Natural killer cell (primary cell): Measurements from ENCODE around the gene COL23A1. TPM values are rescaled to one million over a fixed set of nuclear protein-coding genes. Genes with fewer than 3 reads are reported as not detected.

Source experiments
- ATAC-seq, 3 donors: fragments of 150-1000 bp in 2 of 3; fragments of 200-7000 bp in 1 of 3; cut with Tn5 transposase; 1 replicate in 1 of 3; 2 replicates in 2 of 3; pipeline ENCODE4 v1.10.0; 2021; ENCODE audit warnings: mild to moderate bottlenecking in 2 of 3, moderate library complexity in 2 of 3
- DNase-seq, 2 donors: peaks; one replicate each; pipeline versions ENCODE4 v3.0.0 to v3.0.0-alpha.2; 2013 to 2021; ENCODE audit warnings: mixed read lengths in 1 of 2
- H3K27ac ChIP-seq: one replicate; pipeline ENCODE4 v1.5.1; 2013; ENCODE audit warnings: mild to moderate bottlenecking, low read length
- H3K27me3 ChIP-seq: one replicate; pipeline ENCODE4 v1.6.1; 2013; ENCODE audit warnings: low read length; ENCODE audit not compliant: control insufficient read depth, insufficient read depth
- H3K36me3 ChIP-seq: one replicate; pipeline ENCODE4 v1.6.1; 2013; ENCODE audit warnings: low read length; ENCODE audit not compliant: control insufficient read depth, insufficient read depth
- H3K4me1 ChIP-seq: one replicate; pipeline ENCODE4 v1.6.1; 2013; ENCODE audit warnings: low read length; ENCODE audit not compliant: control insufficient read depth, insufficient read depth
- H3K4me3 ChIP-seq: one replicate; pipeline ENCODE4 v1.5.1; 2013; ENCODE audit warnings: low read length
- H3K9me3 ChIP-seq: one replicate; pipeline ENCODE4 v1.6.1; 2013; ENCODE audit warnings: low read length; ENCODE audit not compliant: control insufficient read depth, insufficient read depth
- H3K27ac Mint-ChIP-seq, 2 donors: one replicate each; pipeline ENCODE4 v1.8.0; 2022; ENCODE audit warnings: mild to moderate bottlenecking in 2 of 2, mixed read lengths in 2 of 2, moderate library complexity in 1 of 2
- H3K27me3 Mint-ChIP-seq, 2 donors: one replicate each; pipeline ENCODE4 v1.8.0; 2022; ENCODE audit warnings: low read depth in 2 of 2, mixed read lengths in 2 of 2
- H3K36me3 Mint-ChIP-seq: one replicate; pipeline ENCODE4 v1.8.0; 2022; ENCODE audit warnings: mixed read lengths
- H3K4me1 Mint-ChIP-seq, 2 donors: one replicate each; pipeline ENCODE4 v1.8.0; 2022; ENCODE audit warnings: mixed read lengths in 2 of 2
- H3K4me3 Mint-ChIP-seq: one replicate; pipeline ENCODE4 v1.8.0; 2022; ENCODE audit warnings: mild to moderate bottlenecking, moderate library complexity, mixed read lengths
- H3K9me3 Mint-ChIP-seq, 2 donors: one replicate each; pipeline ENCODE4 v1.8.0; 2022; ENCODE audit warnings: mixed read lengths in 2 of 2
- CTCF ChIP-seq: fragments of 200-600 bp; IDR thresholded peaks from one replicate; pipeline ENCODE4 v1.8.0; 2022; ENCODE audit warnings: antibody characterized with exemption
- WGBS: methylation state at CpG from one replicate; pipeline ENCODE4 v1.1.7; 2013; ENCODE audit warnings: missing lambda C conversion rate; ENCODE audit not compliant: insufficient coverage; 5-methylcytosine and 5-hydroxymethylcytosine counted together
- intact Hi-C: fragments of 100-400 bp; cut with micrococcal nuclease; formaldehyde crosslinking; loops from one replicate; pipeline ENCODE4 v1.14.2; 2022
- total RNA-seq, 4 donors: library from RNA; stranded (reverse); fragments of 120-200 nt in 1 of 4; gene quantifications; one replicate each; pipeline versions ENCODE4 v1.2.3 to v1.2.4, GENCODE V29; 2013 to 2022

The COL23A1 gene
- total RNA-seq, 3 donors from 2014 or later (not counting 1 experiment from before 2014, with no cell fraction given) = 0.15 TPM; not detected in 2

GRCh38 chr5:178273665-178274541 is 316.3 kb downstream of the COL23A1 start:
- no peak for TF ChIP-seq CTCF

GRCh38 chr5:178273041-178273440 is 317.2 kb downstream of the COL23A1 start:
- 94% methylated on average over 15 of the region's 15 CpGs for WGBS
- DNase-seq = no peak

More at GRCh38 chr5:178273665-178274541, 316.3 kb downstream of the COL23A1 start:
- Histone ChIP-seq H3K27ac (no peak overlapping the region), H3K9me3 (peaks cover 3% of the 10 kb centered on the region), H3K4me3 (no peak overlapping the region), H3K4me1 (no peaks in the 10 kb centered on the region), H3K27me3 (no peaks in the 10 kb centered on the region), H3K36me3 (no peaks in the 10 kb centered on the region)
- ATAC-seq (no peak), DNase-seq (no peak)
- Mint-ChIP-seq H3K9me3 (no peaks in the 10 kb centered on the region), H3K27me3 (peaks cover 0 to 3% of the 10 kb centered on the region in 2 donors), H3K4me3 (no peak overlapping the region), H3K36me3 (no peaks in the 10 kb centered on the region), H3K4me1 (no peaks in the 10 kb centered on the region), H3K27ac (no peak overlapping the region)
- WGBS = 88% methylated on average over 13 of the region's 14 CpGs
- intact Hi-C loops = no loop called here

GRCh38 chr5:178272591-178272990 is 317.6 kb downstream of the COL23A1 start:
- ATAC-seq (no peak), DNase-seq (no peak)
- Histone ChIP-seq H3K4me3 (no peak overlapping the region), H3K36me3 (no peaks in the 10 kb centered on the region), H3K9me3 (peaks cover 3% of the 10 kb centered on the region), H3K27me3 (no peaks in the 10 kb centered on the region), H3K4me1 (no peaks in the 10 kb centered on the region), H3K27ac (no peak overlapping the region)
- no peak overlapping the region for H3K27ac Mint-ChIP-seq
- no peak for TF ChIP-seq CTCF
- no peaks in the 10 kb centered on the region for H3K36me3 Mint-ChIP-seq
- H3K27me3 Mint-ChIP-seq = peaks cover 0 to under 1% of the 10 kb centered on the region in 2 donors
- H3K9me3 Mint-ChIP-seq = no peaks in the 10 kb centered on the region
- no peak overlapping the region for H3K4me3 Mint-ChIP-seq
- no peaks in the 10 kb centered on the region for H3K4me1 Mint-ChIP-seq
- 88% methylated on average over 9 of the region's 9 CpGs for WGBS
- intact Hi-C loops = no loop called here

More at GRCh38 chr5:178273041-178273440, 317.2 kb downstream of the COL23A1 start:
- Histone ChIP-seq H3K4me3 (no peak overlapping the region), H3K4me1 (no peaks in the 10 kb centered on the region), H3K27ac (no peak overlapping the region), H3K36me3 (no peaks in the 10 kb centered on the region), H3K27me3 (no peaks in the 10 kb centered on the region), H3K9me3 (peaks cover 3% of the 10 kb centered on the region)
- Mint-ChIP-seq H3K4me1 (no peaks in the 10 kb centered on the region), H3K36me3 (no peaks in the 10 kb centered on the region), H3K27ac (no peak overlapping the region), H3K4me3 (no peak overlapping the region), H3K27me3 (peaks cover 0 to 3% of the 10 kb centered on the region in 2 donors), H3K9me3 (no peaks in the 10 kb centered on the region)
- ATAC-seq = no peak
- TF ChIP-seq CTCF = no peak
- intact Hi-C loops = no loop called here
